ENCODE data around the gene KCNK10. TPM values are rescaled to one million over a fixed set of nuclear protein-coding genes. Genes with fewer than 3 reads are reported as not detected.

The KCNK10 gene
- total RNA-seq, 1 experiment from 2014 or later, result 2.9 TPM

DNA sequence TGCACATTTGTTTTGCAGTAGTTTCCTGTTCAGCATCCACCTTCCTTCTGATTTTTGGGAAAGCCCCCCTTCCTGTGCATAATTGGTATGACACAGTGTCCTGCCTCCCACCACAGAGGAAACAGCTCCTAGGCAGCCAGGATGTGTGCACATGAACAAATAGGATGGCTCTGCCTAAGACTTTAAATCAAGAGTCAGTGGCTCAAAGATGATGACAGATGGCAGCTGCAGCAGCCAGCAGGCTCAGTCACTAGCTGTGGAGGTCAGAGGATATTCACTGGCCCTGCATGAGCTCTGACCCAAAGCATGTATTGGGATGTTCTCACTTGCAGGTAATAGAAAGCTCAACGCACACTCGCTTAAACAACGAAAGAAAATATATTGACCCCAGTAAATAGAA is 90.3 kb downstream of the KCNK10 start:
- BruUV-seq (replicated peaks), result no TSS peak
- H3K27me3 Mint-ChIP-seq (ENCODE audit: insufficient read depth, unreplicated experiment), result no peaks in the 10 kb centered on the region
- H3K27ac Mint-ChIP-seq (ENCODE audit: unreplicated experiment), result no peak overlapping the region
- CTCF ChIA-PET, result interaction anchor here (1.9 kb wide), 1 partner anchor 43 kb away, joined by 9 read pairs; no protein-coding TSS in a partner anchor
- no peak overlapping the region for H3K4me3 Mint-ChIP-seq (ENCODE audit: unreplicated experiment)
- Histone ChIP-seq H3K4me3 (ENCODE audit: low read depth, low read length) (no peak overlapping the region), H3K9me3 (no peaks in the 10 kb centered on the region), H3K36me3 (ENCODE audit: control insufficient read depth, insufficient read depth, low read length) (no peaks in the 10 kb centered on the region), H3K4me1 (no peaks in the 10 kb centered on the region), H3K27me3 (replicated peaks; ENCODE audit: control insufficient read depth, insufficient read depth, low read length) (no peaks in the 10 kb centered on the region)
- no peaks in the 10 kb centered on the region for H3K4me1 Mint-ChIP-seq (ENCODE audit: low read depth, unreplicated experiment)
- no peaks in the 10 kb centered on the region for H3K36me3 Mint-ChIP-seq (ENCODE audit: insufficient read depth, unreplicated experiment)
- no peaks in the 10 kb centered on the region for H3K9me3 Mint-ChIP-seq (ENCODE audit: unreplicated experiment)
- no peak for DNase-seq
- POLR2A ChIA-PET, result no interaction called here
- TF ChIP-seq, protein P1, sequence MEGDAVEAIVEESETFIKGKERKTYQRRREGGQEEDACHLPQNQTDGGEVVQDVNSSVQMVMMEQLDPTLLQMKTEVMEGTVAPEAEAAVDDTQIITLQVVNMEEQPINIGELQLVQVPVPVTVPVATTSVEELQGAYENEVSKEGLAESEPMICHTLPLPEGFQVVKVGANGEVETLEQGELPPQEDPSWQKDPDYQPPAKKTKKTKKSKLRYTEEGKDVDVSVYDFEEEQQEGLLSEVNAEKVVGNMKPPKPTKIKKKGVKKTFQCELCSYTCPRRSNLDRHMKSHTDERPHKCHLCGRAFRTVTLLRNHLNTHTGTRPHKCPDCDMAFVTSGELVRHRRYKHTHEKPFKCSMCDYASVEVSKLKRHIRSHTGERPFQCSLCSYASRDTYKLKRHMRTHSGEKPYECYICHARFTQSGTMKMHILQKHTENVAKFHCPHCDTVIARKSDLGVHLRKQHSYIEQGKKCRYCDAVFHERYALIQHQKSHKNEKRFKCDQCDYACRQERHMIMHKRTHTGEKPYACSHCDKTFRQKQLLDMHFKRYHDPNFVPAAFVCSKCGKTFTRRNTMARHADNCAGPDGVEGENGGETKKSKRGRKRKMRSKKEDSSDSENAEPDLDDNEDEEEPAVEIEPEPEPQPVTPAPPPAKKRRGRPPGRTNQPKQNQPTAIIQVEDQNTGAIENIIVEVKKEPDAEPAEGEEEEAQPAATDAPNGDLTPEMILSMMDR (IDR thresholded peaks at IDR 0.05; ENCODE audit: insufficient read depth in 1 of 2, low read depth in 1 of 2, low read length in 1 of 2, severe bottlenecking in 1 of 2, unreplicated experiment in 1 of 2), result no peak
- intact Hi-C loops (cut with micrococcal nuclease; ENCODE audit: unreplicated experiment), result no loop called here

DNA sequence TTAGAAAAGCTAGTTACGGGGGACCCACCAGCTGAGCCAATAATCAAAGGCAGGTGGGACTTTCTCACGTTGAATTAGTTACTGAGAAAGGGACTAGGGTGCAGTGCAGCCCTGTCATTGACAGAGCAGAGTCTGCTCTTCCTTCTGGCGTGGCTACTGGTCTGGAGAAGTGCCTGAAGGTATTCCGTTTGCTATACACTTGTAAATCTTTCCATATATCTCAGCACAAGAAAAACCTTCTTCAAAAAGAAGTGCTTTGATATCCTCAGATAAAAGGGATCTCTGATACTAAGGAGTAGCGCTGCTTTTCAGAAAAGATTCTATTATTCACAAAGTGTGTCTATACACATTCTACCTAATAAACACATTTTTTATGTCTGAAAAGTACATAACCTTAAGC is 91.5 kb downstream of the KCNK10 start:
- BruUV-seq (replicated peaks), result no TSS peak
- no peaks in the 10 kb centered on the region for H3K4me1 ChIP-seq
- H3K9me3 ChIP-seq, result no peaks in the 10 kb centered on the region
- Mint-ChIP-seq H3K4me1 (ENCODE audit: low read depth, unreplicated experiment) (no peaks in the 10 kb centered on the region), H3K27me3 (ENCODE audit: insufficient read depth, unreplicated experiment) (no peaks in the 10 kb centered on the region), H3K4me3 (ENCODE audit: unreplicated experiment) (no peak overlapping the region), H3K36me3 (ENCODE audit: insufficient read depth, unreplicated experiment) (no peaks in the 10 kb centered on the region), H3K9me3 (ENCODE audit: unreplicated experiment) (no peaks in the 10 kb centered on the region), H3K27ac (ENCODE audit: unreplicated experiment) (no peak overlapping the region)
- H3K4me3 ChIP-seq (ENCODE audit: low read depth, low read length), result no peak overlapping the region
- ChIA-PET CTCF (interaction anchor here (1.9 kb wide), 1 partner anchor 42 kb away, joined by 9 read pairs; no protein-coding TSS in a partner anchor), POLR2A (no interaction called here)
- H3K36me3 ChIP-seq (ENCODE audit: control insufficient read depth, insufficient read depth, low read length), result no peaks in the 10 kb centered on the region
- intact Hi-C loops (cut with micrococcal nuclease; ENCODE audit: unreplicated experiment), result no loop called here
- no peak for DNase-seq
- TF ChIP-seq, protein P1 (IDR thresholded peaks at IDR 0.05; ENCODE audit: insufficient read depth in 1 of 2, low read depth in 1 of 2, low read length in 1 of 2, severe bottlenecking in 1 of 2, unreplicated experiment in 1 of 2), result no peak
- H3K27me3 ChIP-seq (replicated peaks; ENCODE audit: control insufficient read depth, insufficient read depth, low read length), result no peaks in the 10 kb centered on the region

DNA sequence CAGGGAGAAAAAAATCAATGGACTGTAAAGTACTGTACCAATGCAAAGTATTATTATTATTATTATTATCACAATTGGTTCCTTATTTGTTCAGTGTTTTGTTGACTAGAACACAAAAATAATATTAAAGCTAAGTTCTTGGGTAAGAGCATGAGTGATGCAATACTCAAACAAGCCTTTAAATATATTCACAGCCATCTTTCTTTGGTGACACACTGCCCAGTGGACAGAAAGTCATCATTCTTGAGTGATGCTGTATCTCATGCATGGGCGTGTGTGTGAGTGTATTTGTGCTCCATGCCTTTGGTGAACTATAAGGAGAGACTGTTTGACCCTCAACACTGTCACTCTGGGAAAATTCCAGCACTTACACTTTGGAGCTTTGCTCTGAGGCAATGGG is 93.6 kb downstream of the KCNK10 start:
- TF ChIP-seq, protein P1 (IDR thresholded peaks at IDR 0.05; ENCODE audit: insufficient read depth in 1 of 2, low read depth in 1 of 2, low read length in 1 of 2, severe bottlenecking in 1 of 2, unreplicated experiment in 1 of 2), result no peak

More for the DNA sequence above, 93.6 kb downstream of the KCNK10 start:
- Mint-ChIP-seq H3K36me3 (ENCODE audit: insufficient read depth, unreplicated experiment) (no peaks in the 10 kb centered on the region), H3K27me3 (ENCODE audit: insufficient read depth, unreplicated experiment) (no peaks in the 10 kb centered on the region), H3K4me1 (ENCODE audit: low read depth, unreplicated experiment) (no peaks in the 10 kb centered on the region), H3K9me3 (ENCODE audit: unreplicated experiment) (no peaks in the 10 kb centered on the region), H3K4me3 (ENCODE audit: unreplicated experiment) (no peak overlapping the region), H3K27ac (ENCODE audit: unreplicated experiment) (no peak overlapping the region)
- H3K36me3 ChIP-seq (ENCODE audit: control insufficient read depth, insufficient read depth, low read length), result no peaks in the 10 kb centered on the region
- DNase-seq, result no peak
- POLR2A ChIA-PET, result no interaction called here
- intact Hi-C loops (cut with micrococcal nuclease; ENCODE audit: unreplicated experiment), result no loop called here
- no peaks in the 10 kb centered on the region for H3K9me3 ChIP-seq
- no TSS peak for BruUV-seq (replicated peaks)
- H3K4me3 ChIP-seq (ENCODE audit: low read depth, low read length), result no peak overlapping the region
- H3K27me3 ChIP-seq (replicated peaks; ENCODE audit: control insufficient read depth, insufficient read depth, low read length), result no peaks in the 10 kb centered on the region
- H3K4me1 ChIP-seq, result no peaks in the 10 kb centered on the region
- CTCF ChIA-PET, result interaction anchor here (0.7 kb wide), 1 partner anchor 40 kb away, joined by 3 read pairs; no protein-coding TSS in a partner anchor

Measured in Caco-2 (cell line).